ENCODE data around the gene YBEY. TPM values are rescaled to one million over a fixed set of nuclear protein-coding genes. Genes with fewer than 3 reads are reported as not detected.

YBEY gene
- polyA plus RNA-seq, 3 donors, result 19.1 to 22.4 (median 19.6) TPM

DNA sequence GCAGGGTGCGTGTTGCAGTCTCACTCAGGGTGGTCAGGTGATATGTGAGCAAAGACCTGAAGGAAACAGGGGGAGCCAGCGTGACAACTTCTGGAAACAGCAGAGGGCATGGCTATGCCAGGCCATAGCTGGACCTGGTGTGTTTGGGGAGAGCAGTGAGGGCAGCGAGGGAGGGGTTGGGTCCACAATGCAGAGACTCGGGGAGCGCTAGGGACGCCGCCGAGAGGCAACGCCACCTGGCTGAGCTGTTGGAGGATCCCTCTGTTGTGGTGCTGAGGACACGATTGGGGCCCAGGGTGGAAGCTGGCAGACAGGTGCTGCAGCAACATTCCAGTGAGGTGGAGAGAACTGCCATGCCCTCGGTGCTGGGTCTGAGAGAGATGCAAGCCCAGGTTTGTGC is 31.0 kb upstream of the YBEY start:
- DNase-seq, result no peak

DNA sequence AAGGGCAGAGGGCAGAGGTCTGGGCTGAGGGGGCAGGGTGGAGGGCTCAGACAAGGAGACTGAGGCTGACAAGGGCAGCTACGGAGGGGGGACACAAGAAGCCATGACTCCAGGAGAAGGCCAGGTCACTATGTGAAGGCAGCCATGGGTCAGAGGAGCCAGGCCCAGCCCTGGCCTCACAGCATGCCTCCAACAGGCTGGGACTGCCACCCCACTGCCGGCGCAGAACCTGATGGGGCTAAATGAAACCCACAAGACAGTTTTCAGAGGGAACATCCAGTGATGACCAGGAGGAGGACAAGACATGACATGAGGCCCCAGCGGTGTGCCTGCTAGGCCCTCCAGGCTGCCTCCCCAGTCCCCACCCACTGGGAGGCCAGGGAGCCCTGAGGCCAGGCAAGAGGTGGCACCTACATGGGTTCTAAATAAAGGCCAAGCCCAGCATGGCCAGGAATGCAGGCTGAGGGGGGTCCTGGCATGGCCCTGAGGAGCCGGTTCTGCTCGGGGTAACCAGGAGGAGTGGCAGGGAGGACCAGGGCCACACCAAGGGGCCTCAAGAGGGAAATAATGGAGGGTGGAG is 30.3 kb upstream of the YBEY start:
- DNase-seq, result no peak

DNA sequence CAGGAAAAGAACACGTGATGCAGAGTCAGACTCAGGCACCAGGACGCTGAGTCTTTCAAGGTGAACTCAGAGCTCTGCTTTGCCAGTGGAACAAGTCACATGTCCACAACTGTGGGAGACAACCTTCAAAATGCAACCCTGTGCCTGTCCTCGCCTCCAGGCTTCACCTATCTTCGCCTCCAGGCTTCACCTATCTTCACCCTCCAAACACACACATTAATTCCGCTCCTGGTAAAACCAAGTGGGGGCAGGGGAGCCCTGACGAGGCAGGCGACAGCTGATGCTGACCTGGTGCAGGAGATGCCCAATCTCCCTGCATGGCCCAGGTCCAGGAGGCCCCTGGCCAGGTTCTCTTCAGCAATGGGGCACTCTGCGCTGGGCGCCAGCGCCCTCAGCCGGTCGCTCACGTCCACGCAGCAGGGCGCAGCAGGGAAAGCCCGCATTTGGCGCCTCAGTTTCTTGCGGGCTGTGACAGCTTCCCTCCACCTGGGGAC is 29.6 kb upstream of the YBEY start:
- no peak for DNase-seq

DNA sequence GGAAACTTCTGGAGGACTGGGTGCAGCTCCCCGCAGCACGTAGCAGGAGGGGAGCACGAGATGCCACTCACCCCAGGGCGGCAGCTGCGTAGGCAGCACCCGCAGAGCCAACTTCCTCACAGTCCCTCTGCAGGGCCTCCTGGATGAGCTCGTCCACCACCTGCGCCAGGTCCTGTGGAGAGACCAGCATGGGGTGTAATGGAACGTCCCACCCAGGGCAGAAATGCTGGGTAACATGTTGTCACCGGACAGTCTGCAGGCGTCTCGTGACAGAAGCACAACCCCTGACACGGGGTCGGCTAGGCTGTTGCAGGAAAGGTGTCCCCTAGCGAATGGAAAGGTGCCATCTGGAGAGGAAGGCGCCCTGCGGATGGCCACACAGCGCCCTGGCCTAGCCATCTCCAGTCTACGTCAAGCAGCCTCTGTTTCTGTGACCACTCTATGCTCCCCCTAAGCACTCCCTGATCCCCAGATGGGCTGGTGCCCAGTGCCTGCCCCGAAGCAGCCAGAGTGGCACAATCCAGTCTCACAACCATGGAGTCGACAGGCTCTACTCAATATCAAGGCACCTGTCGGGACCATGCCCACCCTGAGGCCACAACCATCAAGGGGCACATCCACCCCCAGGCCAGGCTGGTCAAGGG is 22.0 kb upstream of the YBEY start:
- DNase-seq, result no peak

DNA sequence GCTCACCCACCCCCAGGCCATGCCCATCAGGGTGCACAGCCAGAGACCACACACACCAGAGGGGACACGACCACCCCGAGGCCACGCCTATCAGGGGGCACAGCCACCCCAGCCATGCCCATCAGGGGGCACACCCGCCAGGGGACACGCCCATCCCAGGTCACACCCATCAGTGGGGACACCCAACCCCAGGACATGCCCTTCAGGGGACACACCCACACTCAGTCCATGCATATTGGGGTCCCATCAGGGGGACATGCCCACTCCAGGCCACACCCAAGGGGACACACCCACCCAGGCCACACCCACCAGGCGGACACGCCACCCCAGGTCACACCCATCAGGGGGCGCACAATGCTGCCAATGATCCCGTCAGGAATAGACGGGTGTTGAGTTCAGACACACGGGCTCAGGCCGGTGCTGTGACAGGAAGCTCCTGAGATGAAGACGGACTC is 21.4 kb upstream of the YBEY start:
- DNase-seq, result no peak

DNA sequence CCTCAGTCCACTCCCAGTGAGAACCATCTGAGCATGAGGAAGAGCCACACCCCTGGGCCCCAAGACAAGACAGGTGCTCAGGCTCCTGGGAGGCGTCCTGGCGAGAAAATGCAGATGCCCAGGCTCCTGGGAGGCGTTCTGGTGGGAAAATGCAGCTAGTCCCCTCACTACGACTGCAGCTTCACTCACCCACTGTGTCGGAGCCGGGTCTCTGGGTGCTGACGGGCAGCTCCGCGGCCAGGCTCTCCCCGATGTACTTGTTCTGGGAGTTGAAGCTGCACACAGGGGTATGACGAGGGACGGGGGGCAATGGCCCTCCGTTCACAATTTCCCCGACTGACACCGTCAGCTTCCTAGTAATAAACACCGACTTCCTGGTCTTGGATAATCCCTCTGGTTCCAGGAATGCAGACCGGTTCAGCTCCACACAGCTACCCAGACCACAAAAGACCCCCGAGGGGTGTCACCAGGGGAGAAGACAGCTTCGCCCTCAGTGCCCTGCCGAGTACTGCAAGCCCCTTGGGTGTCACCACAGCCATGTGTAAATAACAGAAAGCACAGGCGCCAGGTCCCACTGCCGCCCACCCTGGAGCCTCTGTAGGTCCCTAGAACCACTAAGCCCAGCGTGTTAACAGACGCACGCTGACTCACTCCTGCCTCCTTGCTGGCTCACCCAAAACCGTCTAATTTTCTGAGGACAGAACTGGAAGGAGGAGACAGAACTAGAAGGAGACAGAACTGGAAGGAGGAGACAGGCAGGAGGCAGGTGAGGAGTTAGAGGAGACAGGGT is 20.2 kb upstream of the YBEY start:
- no peak for DNase-seq

DNA sequence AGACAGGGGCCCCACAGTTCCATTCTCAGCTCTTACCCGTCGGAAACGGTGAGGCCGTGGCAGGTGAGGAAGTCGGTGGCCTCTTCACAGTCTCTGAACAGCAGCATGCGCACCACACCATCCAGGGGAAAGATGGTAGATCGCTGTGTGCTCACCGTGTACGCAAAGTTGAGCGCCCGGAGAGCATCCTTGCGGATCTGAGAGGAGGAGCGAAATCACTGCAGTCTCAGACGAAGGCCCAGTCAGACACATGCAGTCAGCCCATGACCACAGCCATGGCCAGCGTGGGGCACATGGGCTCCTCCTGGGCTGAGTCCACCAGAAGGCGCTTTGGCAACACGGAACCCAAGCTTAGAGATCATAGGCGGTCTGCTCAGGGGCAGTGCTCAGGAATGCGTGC is 19.2 kb upstream of the YBEY start:
- no peak for DNase-seq

DNA sequence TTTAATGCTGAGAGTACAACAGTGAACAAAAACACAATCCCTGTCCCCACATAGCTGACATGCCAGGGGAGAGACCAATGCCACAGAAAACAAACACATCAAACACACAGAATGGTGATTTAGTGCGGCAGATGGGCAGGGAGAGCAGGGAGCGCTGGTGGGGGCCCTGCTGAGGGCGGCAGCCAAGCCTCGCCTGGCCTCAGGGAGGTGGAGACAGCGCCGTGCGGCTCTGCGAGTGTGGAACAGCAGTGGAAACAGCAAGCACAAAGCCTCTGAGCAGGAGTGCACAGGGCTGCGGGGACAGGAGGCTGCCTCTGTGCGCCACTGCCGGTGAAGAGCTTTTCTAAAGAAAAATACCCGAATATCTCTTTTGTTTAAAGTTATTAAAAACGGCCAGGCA is 17.8 kb upstream of the YBEY start:
- no peak for DNase-seq

DNA sequence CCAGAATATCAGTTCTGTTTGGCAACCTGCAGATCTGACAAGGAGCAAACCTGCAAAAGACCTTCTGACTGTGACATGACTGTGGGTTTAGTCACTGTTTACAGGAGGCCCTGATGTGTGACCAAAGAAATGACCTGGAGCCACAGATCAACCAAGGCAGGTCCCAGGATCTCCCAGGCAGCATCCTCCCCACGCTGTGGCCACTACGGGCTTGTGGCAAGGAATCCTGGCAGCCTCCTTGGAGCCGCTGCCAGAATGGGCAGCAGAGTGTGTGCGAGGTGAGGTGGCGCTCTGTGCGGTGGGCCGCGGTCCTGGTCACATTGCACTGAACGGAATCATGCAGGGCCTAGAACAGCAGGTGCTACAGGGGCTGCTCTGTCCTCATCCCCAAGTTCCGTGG is 16.7 kb upstream of the YBEY start:
- no peak for DNase-seq

DNA sequence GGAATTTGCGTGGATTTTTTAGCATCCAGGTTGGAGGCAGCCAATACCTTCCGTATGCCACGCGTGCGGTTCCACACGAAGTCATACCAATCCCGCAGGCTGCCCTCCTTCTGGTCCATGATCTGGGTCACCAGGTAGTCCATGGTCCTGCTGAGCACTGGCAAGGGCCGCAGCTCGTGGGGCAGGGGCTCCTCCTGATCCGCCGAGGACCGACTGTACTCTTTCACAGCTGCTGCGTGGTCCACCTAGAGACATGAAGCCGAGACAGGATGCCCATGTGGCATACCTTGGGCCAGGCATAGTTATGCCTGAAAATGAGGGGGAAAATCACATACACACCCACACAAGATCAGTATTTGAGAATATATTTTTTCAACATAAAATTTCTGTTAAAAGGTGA is 12.8 kb upstream of the YBEY start:
- no peak for DNase-seq

DNA sequence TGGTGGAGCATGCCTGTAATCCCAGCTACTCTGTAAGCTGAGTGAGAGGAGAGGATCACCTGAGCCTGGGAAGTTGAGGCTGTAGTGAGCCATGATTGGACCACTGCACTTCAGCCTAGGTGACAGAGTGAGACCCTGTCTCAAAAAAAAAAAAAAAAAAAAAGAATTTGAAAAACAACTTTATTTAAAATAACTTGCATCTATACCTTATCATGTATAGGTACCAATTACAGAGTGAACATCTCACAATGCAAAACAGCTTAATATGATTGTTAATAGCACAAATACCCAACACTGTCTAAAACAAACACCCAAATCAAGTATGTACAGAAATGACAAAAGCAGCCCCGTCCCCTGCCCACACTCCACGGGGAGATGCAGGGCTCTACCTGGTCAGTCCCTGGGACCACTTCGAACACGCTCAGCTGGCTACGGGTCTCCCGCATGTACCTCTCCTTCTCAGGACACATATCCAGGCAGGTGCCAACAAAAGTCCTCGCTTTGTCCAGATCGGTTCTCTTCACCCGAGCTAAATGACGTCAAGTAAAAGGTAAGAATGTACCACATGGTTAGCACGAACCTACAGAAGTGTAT is 11.2 kb upstream of the YBEY start:
- no peak for DNase-seq

DNA sequence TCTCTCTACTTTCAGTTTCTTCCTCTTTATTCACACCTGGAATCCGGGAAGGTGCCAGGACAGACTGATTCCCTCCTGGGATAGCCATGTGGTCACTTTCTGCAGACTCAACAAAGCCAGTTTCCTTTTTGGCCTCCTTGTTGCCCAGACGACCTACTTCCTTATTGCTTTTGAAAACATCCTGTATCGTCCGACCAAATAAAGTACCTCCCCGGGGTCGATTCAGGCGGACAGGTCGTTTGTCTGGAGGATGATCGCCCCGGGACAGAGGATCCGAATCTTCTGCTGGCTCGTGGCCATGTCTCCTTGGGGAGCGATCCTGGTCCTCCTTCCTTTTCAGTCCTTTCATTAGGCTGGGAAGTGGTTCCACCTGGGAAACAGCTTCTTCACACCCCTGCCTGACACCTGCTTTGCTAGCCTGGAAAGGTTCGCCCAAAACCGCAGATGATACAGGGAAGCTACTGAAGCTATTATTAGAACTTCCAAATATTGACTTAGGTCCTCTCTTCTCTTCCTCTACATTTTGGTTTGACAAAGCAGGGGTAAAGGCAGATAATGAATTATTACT is 2.0 kb upstream of the YBEY start:
- DNase-seq, result no peak

DNA sequence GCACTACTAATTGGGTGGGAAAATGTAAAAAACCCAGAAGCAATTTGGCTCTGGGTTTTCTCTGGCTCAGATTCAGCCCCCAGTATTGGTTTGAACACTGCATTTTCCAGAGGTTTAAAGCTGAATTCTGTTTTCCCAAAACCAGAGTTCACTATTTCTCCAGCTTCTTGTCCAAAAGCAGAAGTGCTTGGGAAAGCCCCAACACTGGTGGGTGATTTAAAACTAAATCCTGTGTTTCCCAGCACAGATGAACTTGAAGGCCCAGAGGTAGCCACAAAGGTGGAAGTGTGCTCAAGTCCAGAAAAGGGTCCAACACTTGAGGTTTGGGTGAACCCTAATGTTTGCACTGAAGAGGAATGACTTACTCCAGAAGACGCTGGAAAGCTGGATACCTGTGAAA is 1.4 kb upstream of the YBEY start:
- DNase-seq, result no peak

DNA sequence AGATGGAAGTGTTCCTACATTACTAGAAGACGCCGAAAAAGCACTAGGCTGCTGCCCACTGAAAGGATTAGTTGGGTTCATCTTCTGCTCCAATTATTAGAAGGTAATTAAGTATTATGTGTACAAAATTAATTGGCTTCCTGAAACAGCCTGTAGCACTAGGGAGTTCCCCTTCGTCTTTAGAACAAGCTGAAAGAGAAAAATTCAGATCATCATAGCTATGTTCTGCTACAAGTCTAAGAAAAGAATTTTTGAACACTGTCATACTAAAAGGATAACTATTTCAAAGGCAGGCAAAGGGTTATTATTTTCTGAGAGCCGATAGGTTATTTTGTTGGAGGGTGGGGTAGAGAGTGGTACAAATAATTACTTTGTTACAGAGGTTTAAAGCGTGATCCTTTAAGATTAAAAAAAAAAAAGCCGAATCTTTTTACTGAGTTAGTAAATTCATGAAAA is 908 bp upstream of the YBEY start, which contains the start of gene MCM3AP:
Gene MCM3AP, minus strand, starts transcription at position 406 of the 456 bp plus-strand sequence. Its CDS starts 325 bp downstream, at position 81.
- DNase-seq, result no peak

DNA sequence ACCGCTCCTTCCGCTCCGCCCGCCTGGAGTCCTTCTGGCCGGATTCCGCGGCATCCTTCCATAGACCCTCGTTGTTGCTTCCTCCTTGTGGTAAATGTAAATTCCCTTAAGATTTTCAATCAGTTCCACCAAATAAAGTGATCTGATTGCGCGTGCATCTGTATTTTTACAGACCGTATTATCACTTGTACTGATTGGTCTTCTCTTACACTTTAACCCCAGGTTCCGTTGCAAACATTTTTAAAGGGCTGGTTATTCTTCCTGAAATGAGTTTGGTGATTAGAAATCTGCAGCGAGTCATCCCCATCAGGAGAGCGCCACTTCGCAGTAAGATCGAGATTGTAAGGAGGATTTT is 483 bp downstream of the YBEY start:
- DNase-seq, result no peak

DNA sequence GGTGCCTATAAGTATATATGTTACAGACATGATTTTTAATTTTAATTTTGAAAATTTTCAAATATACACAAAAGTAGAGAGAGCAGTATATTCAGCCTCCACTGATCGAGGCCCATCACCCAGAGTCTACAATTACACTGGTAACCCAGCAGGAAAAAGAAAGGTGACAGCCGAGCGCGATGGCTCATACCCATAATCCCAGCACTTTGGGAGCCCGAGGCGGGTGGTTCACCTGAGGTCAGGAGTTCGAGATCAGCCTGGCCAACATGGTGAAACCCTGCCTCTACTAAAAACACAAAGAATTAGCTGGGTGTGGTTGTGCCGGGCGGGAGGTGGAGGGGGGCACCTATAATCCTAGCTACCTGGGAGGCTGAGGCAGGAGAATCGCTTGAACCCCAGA is 1.4 kb downstream of the YBEY start:
- no peak for DNase-seq

DNA sequence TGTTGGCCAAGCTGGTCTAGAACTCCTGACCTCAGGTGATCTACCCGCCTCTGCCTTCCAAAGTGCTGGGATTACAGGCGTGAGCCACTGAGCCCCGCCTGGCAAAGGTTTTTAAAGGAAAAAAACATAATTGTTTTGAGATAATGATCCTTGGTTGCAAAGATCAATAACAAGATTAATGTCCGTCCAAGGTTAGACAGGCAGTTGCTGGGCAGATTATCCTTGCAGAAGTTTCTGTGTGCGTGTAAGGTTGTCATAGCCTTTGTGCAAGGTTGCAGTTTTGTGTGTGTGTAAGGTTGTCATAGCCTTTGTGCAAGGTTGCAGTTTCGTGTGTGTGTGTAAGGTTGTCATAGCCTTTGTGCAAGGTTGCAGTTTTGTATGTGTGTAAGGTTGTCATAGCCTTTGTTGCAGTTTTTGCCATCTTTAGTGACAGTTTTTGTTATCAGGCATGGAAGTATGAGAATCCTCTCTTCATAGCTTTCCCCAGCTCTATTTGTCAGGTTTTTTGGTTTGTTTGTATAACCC is 3.6 kb downstream of the YBEY start:
- DNase-seq, result no peak

DNA sequence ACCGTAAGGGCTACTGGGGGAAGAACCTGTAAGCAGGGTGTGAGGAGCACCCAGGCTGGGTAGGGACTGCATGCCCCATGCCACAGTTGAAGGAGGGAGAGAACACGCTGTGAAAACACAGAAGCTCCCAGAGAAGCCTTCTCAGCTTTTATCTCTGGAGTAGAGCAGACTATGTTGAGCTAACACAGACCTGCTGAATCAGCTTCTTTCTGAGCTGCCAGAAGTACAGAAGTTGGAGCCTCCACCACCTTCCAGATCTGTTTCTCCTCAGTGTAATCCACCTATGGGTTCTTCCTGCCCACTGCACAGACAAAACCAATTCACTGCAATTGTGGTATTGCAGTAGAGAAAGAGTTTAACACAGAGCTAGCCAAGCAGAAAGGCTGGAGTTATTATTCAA is 5.4 kb downstream of the YBEY start:
- no peak for DNase-seq

DNA sequence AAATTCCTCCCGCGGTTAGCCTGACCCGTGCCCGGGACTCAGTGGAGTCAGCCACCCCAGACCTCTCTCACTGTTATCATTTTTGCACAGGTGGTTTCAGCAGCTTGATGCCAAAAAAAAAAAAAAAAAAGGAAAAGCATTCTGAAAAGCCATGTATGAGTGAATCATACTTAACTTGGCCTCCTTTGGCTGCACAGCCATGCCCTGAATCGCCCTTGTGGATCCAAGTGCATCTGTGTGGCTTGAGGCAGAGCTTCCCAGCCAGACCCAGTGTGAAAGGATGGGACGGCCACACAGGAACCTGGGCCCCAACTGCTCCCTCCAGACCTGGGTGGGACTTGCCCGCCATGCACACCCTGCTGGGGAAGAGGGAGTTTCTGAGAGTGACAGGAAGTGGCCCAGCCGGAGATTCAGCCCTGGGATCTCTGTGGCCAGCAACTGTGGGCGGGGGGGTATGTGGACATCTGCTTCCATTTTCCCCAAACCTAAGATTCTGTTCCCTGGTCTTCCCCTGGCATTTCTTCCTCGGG is 8.6 kb downstream of the YBEY start:
- no peak for DNase-seq

DNA sequence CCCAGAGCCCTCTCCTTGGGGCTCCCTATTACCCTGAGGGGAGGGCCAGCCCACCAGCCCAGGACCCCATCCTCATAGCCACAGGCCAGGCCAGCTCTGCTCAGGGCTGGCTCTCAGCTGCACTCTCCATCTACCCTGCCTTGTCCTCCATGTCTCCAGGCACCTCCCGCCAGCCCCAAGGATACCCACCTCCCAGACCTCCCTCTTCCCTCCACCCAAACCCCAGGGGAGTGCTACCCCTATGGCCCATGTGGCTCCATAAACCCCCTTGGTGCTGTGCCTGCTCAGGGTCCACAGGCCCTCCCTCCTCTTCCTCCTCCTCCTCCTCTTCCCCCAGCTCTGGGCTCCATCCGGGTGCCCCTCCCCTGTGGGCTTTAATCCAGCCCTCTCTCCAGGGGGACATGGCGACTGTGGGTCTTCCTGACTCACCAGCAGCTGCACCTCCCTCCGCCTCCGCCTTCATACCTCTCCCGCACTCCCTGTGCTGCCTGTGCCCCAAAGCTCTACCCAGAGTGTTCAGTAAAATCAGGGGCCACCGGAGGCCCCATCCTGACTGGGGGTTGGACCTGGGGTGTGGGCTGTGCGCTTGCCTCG is 9.1 kb downstream of the YBEY start:
- DNase-seq, result no peak

DNA sequence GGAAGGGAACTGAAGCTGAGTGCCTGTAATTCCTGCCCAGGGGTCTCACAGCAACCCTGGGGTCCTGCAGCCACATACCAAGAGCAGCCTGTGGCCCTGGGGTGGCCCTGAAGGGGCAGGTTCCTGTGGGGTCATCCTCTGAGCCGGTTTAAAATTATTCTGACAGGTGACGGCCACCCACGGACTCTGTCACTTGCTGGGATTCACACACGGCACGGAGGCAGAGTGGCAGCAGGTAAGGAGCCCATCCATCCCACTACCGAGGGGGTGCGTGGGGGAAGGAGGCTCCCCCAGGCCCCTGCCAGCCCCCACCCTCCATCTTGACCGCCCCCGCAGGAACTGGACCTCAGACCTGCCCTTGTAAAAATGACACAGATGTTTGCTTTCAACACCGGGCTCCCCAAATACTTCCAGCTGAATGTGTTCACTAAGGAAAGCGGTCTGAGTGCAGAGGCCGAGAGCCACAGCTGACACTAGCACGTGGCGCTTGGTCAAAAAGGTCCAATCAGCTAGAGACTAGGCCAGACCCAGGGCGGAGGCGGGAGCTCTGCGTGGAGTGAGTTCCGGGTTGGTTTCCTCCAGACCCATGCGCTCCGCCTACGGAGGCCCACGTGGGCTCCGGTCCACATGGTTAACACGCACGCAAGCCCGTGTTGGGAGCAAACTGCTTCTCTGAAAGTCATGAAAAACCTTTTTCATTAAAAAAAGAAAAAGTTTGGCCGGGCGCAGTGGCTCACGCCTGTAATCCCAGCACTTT is 10.0 kb downstream of the YBEY start:
- DNase-seq, result peak; percentile 74
